GM21737 (cell line): ENCODE data around the gene CCSER2.
"Not testable (repeated sequence)": the region's sequence is repeated elsewhere in the genome, so short reads cannot be mapped to it uniquely, and the experiment has no call there.

Experiments
- ATAC-seq: cut with Tn5 transposase; IDR thresholded peaks from one replicate; pipeline ENCODE4 v1.9.1; 2021; ENCODE audit warnings: mild to moderate bottlenecking, moderate library complexity; ENCODE audit not compliant: unreplicated experiment

Gene CCSER2

DNA sequence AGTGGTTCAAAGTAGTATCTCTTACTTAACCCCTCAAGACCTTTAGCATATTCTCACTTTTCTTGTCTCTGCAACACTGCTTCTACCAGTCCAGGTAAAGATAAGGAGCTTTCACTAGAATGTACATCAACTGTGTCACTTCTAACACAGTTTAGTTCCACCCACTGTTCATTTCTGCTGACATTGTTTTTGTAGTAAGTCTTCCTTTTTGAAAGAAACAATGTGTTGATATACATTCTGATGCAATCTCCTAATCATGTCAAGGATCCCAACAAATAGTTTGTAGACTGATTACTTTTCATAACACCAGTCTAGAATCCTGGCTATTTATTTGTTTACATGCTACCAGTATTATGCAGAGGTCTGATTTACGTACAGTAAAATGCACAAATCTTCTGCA is 47.5 kb downstream of the CCSER2 start:
- no peak for ATAC-seq

DNA sequence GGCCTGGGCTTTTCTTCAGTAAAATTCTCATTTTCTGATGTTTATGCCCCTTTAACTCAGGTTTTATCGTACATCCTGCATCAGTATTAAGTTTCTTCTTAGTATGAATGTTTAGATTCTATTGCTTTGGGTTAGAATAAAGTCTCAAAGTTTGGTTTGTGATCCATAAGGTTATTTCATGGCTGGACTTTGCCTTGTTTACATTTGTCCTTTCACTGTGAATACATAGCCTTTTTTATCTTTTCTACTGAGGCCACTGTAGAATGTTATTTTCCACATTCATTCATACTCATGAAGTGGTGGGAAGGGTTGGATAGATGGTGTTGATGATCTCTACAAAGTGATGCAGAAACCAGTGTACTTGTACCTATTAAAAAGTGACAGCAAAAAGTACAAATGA is 59.8 kb downstream of the CCSER2 start:
- no peak for ATAC-seq

DNA sequence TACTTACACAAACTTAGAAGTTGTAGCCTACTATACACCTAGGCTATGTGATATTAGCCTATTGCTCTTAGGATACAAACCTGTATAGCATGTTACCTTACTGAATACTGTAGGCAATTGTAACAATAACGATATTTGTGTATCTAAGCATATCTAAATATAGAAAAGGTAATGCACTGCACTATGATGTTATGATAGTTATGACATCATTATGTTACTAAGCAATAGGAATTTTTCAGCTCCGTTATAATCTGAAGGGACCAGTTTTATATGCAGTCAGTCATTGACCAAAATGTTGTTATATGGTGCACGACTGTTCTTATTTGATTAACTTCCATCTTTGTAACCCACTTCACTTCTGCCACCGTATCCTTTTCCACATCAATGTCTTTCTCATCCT is 62.0 kb downstream of the CCSER2 start:
- ATAC-seq: no peak

DNA sequence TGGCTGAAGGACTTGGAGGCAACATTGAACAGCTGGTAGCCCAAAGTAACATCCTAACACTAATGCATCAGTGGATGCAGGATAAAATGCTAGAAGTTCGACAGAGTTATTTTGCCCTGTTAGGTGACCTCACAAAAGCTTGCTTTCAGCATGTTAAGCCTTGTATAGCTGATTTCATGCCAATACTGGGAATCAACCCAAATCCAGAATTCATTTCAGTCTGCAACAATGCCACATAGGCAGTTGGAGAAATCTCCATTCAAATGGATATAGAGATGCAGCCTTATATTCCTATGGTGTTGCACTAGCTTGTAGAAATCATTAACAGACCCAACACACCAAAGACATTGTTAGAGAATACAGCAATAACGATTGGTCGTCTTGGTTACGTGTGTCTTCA is 62.9 kb downstream of the CCSER2 start:
- no peak for ATAC-seq

DNA sequence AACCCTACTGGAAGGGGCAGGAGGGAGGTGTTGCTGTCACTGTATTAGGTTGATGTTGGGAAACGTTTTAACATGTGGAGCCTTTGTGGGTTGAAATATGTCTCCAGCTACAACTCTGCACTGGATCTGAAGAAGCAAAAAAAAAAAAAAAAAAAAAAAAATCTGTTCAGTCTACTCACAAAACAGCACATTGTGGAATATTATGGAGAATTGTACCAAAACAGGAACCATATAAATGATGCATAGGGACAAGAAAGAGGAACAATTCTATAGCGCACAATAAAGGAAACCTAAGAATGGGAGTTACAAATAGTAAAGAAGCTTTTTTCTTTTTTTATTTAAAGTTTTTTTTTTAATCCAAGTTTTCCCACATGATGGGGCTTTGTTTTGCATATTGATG is 63.8 kb downstream of the CCSER2 start:
- ATAC-seq: no peak

DNA sequence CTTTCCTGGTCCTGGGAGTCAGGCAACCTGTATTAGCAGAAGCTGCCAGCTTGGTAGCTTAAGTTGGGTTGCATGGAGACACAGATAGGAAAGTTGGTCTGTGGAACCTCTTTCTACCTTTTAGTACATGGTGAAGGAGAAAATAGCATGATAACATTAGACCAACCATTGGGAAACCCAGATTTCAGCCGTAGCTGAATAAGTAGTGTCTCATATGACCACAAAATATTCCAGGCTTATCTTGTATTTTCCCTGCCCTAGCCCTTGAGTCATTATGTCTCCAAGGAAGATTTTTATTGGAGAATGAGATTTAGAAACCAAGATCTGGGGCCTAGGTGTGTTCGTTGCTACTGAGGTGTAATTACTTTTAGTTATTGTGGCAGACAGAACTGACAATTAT is 67.2 kb downstream of the CCSER2 start:
- ATAC-seq: no peak

DNA sequence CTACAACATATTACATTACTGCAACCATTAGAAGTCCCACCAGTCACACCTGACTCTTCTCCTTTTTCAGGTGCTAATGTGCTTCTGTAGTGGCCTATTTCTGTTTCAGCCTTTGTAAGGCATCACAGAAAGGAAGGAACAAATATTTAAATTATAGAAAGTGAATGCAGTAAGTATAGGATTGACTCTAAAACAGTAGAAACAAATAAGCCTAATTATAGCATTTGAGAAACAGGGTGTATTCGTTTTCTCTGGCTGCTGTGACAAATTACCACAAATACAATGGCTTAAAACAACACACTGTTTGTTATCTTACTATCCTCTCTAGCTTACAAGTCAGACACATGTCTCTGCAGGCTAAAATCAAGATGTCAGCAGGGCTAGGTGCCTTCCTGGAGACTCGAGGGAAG is 69.4 kb downstream of the CCSER2 start:
- ATAC-seq: no peak

DNA sequence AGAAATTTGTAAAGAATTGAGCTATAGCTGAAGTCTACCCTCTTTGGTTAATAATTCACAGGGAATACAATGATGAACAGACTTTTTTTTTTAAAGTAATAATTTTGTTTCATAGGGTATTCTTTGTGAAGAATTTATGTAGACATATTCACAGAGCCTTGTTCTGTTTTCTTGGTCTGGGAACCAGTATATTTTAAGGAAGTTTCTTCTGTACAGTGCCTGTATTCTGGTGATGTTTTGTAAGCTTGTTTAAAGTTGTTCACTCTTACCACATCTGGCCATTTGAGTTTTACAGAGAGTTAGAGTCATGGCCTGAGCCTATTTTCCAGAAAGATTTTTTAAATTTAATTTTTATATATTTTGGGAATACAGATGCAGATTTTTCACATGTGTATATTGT is 70.3 kb downstream of the CCSER2 start:
- no peak for ATAC-seq

DNA sequence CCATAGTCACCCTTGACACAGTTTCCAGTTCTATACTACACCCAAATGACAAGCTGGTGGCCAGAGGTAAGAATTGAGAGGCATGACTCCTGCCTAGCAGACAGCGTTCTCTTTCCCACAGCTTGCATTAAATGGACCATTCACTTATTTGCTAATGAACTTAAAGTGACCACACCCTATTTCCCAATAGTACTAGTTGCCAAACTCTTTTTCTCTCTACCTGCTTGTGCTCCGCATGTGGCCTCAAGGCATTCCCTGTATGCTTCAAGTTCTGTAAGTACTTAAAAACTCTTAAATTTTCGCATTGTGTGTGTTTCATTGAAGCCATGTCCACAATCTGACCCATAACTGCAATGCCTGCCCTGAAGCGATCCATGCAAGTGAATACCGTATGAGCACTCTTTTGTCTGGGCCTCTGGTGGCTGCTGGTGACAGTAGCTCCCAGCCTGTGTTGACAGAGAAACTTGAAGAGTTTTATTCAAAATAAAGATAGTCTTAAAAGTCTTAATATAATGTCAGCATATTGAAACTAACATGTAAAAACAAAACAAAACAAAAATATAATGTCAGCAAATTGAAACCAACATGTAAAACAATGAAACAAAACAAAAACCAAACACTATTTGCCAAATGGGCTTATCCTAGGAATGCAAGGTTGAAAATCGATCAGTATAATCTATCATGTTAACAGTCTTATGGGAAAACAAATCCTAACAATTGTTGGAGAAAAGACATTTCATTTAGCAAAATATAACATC is 73.6 kb downstream of the CCSER2 start:
- ATAC-seq: no peak

DNA sequence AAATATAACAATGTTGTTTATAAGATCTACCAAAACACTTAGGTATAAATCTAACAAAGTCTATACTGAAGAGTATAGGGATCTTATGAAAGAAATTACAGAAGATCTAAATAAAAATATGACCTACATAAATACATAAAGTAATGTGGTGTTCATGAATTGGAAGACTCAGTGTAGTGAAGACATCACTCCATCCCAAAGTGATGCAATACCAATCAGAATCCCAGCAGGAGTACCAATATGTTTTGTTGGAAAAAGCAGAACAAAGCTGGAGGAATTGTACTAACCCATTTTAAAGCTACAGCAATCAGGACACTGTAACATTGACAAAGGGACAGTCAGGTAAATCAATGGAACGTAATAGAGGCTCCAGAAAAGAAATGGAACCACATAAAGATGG is 76.4 kb downstream of the CCSER2 start:
- no peak for ATAC-seq

DNA sequence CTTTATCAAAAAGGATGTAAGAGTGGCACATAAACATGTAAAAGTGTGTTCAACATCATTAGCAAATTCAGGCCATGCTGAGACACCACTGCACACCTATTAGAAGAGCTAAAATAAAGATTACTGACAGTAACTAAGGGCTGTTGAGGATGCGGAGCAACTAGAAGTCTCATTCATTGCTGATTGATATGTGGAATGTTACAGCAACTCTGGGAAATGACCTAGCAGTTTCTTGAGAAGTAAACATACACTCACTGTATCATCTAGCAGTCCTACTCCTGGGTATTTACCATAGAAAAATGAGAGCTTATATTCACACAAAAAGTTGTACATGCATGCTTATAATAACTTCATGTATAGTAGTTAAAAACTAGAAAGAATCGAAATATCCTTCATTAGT is 77.3 kb downstream of the CCSER2 start:
- ATAC-seq: no peak

DNA sequence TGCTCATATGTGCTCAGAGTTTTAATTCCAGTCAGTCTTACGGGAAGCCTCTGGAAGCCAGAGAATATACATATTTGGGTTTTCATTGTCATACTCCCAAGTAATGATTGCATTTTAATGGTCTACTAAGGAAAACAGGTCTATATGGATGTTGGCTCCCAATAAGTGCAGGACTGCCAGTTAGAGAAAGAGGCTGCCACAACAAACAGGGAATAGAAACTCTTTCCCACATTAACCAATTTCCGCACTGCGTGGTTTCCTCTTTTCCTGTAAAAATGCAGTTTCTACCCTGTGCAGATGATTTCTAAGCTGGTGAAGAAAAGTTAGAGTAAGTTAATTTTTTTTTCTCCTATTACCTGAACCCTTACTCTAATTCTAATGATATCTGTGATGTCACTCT is 78.2 kb downstream of the CCSER2 start:
- ATAC-seq: no peak

DNA sequence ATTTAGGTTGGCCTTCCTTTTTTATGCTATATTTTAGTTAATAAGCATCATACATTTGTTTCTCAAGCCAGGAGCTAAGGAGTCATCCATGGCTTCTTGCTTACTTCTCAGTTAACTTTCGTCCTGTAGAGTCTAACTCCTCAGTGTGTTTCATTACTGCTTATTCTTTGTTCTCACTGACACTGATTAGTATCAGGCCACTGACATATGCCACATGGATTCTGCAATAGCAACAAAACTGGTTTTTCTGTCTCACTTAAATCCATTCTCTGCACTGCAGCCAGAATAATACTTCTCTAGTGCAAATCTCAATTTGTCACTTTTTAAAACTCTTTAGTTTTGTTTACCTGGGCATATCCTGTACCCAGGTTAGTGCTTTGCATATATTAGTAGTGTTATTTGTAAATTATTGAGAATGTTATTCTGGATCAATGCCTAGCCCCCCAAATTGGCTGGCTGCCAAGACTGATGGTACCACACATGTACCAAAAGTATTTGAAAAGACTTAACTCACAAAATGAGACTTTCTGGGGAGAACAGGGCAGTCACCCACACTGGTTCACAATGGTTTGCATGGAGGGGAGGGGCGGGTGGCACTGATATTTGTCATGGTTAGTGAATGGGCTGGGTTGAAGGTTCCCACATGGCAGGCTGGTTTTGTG is 79.1 kb downstream of the CCSER2 start:
- no peak for ATAC-seq

DNA sequence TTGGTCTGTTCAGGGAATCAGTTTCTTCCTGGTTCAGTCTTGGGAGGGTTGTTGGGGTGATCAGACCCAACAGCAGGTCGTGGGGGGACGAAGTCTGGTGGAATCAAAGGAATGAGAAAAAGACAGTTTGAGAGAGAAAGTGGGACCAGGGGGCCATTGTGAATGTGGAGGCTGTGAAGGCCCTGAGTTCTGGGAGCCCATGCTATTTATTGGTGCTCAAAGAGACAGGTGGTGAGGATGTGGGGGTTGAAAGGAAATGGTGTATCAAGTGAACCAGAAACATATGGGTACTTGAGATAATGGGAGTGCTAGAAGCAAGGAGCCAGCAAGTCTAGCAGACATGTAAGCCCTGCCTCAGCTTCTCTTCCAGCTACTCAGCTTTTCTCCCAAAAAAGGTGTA is 84.1 kb downstream of the CCSER2 start:
- ATAC-seq: no peak

DNA sequence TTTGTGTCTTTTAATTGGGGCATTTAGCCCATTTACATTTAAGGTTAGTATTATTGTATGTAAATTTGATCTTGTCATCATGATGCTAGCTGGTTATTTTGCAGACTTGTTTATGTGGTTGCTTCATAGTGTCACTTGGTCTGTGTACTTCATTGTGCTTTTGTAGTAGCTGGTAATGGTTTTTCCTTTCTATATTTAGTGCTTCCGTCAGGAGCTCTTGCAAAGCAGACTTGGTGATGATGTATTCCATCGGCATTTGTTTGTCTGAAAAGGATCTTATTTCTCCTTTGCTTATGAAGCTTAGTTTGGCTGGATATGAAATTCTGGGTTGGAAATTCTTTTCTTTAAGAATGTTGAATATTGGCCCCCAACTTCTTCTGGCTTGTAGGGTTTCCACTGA is 85.7 kb downstream of the CCSER2 start:
- ATAC-seq: not testable (repeated sequence)

DNA sequence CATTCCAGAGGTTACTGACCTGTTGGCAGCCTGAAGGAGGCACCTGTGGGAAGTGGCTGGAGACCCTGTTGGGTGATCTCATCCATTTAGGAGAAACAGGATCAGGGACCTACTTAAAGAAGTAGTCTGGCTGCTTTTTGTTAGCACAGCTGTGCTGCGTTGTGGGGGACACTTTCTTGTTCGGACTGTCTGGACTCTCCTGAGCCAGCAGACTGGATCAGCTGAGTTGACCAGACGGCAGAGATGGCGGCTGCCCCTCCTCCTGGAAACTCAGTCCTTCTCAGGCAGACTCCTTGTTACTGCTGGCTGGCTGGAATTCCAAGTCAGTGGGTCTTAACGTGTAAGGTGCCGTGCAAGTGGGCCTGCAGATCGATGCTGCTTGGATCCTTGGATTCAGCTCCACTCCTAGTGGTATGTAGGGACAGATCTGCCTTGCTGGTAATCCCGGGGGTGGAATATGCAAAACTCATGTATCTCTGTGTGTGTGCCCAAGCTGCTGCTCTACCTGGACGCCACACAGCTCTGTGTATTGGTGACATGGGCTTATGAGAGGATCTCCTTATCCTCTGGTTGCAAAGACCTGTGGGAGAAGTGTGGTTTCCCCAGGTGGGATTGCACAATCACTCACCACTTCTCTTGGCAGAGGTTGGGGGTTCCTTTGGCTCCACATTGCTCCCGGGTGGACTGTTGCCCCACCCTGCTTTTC is 87.3 kb downstream of the CCSER2 start:
- no peak for ATAC-seq

DNA sequence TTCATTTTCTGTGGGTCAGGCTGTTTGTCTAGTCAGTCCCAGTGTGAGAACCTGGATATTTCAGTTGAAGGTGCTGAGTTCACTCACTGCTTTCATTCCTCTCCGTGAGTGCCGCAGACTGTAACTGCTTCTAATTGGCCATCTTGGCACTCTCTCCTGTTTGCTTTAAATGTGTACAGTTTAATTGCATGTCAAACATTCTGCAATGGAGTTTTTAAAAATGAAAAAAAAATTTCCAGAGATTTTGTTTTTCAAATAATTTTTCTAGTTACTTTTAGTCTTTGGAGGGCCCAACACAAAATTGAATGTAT is 87.8 kb downstream of the CCSER2 start:
- ATAC-seq: no peak

DNA sequence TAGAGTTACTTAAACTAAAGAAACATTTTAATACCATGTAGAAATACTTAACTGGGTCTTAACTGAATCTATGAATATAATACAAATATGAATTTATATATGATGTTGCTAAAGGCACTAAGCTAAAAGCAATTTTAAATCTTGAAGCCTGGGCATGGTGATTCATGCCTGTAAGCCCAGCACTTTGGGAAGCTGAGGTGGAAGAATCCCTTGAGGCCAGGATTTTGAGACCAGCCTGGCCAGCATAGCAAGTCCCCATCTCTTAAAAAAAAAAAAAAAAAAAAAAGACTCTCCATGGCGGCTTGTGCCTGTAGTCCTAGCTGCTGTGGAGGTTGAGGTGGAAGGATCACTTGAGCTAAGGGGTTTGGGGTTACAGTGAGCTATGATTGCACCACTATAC is 95.3 kb downstream of the CCSER2 start:
- no peak for ATAC-seq

DNA sequence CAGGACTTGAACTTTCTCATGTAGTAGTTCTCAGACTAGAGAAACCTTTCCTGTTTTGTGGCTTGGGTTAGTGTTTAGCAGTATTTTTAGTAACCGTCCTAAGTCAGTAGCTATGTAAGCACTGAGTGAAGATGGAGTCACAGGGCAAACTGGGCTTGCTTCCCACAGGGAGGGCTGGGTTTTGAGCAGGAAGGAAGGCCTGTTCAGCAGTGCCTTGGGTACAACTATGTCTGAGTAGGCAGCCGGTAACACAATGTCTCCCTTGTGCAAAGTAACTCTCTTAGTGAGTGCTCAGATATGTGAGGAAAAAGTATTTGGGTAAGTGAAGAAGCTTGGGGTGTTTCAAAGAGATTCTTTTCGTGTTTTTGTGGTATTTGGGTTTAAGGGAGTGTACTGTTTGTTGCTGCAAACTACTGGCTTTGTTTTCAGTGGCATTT is 96.4 kb downstream of the CCSER2 start:
- ATAC-seq: no peak

DNA sequence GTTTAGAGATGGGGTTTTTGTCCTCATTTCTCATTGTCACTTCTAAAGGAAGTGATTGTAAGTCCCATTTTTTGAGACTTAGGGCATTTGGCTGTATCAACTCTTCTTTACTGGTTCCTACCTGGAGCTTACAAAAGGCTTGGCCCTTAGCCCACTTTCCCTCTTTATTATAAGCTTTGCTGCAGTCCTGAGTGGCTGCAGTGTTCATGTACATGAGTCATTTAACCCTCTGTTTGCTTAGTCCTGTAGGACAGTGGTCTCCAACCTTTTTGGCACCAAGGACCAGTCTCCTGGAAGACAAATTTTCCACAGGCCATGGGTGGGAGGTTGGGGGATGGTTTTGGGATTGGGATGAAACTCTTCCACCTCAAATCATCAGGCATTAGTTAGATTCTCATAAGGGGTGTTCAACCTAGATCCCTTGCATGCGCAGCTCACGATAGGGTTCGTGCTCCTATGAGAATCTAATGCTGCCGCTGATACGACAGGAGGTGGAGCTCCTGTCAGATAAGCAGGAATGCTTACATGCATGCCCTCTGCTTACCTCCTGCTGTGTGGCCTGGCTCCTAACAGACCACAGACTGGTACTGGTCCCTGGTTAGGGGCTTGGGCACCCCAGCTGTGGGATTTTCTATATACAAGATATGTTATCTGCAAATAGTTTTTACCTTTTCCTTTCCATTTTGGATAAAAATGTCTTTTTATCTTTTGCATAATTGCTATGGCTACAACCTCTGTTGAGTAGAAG is 99.7 kb downstream of the CCSER2 start:
- ATAC-seq: no peak

DNA sequence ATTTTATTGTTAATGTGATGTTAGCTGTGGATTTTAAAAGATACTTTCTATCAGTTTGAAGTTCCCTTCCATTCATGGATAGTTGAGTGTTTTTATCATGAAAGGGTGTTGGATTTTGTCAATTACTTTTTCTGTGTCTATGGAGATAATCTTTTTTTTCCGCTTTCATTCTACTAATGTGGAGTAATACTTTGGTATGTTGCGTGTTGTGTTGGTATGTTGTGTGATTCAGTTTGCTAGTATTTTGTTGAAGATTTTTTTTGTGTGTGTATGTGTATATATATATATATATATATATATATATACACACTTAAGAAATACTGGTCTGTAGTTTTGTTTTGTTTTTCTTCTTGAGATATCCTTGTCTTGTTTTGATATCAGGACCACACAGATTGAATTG is 100.3 kb downstream of the CCSER2 start:
- no peak for ATAC-seq
